HG03060 (cell line): ENCODE measurements around the gene MAML3.

ENCODE experiments used
- ATAC-seq: cut with Tn5 transposase; IDR thresholded peaks from one replicate; pipeline ENCODE4 v1.9.1; 2021; ENCODE audit warnings: low read depth, moderate number of reproducible peaks; ENCODE audit not compliant: unreplicated experiment

The MAML3 gene

DNA sequence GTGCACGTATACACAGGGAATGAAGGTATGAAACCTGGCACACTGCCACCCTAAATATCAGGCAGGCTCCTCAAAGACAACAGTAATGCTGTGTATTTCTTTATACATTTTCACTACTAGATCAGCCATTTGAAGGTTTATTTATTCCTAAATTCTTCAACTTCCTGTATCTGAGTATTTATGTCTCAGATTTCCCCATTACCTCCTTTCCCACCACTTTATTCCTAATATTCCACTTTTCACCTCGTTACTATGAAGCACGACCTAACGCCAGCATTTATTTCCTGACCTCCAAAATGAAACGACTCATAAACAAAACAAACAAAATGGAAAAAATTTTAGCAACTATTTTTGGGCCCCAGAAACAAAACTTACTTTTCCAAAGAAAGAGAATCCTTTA is 69.6 kb downstream of the MAML3 start:
- no peak for ATAC-seq

DNA sequence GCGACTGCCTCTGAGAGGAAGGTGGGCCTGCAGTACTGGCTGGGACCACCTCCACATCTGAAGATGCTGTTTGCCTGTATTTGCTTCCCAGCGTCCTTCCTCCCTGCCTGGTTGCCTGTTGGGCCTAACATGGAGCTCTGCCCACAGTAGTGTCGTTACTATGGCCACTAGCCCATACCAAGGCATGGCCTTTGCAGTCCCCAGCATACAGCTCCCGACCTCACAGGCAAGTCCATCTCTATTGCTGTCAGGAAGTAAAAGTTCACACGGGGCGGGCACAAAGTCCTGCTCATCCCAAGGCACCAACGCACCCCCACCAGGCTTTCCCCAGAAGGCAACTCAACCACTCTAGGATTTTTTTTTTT is 71.6 kb downstream of the MAML3 start:
- ATAC-seq = no peak

DNA sequence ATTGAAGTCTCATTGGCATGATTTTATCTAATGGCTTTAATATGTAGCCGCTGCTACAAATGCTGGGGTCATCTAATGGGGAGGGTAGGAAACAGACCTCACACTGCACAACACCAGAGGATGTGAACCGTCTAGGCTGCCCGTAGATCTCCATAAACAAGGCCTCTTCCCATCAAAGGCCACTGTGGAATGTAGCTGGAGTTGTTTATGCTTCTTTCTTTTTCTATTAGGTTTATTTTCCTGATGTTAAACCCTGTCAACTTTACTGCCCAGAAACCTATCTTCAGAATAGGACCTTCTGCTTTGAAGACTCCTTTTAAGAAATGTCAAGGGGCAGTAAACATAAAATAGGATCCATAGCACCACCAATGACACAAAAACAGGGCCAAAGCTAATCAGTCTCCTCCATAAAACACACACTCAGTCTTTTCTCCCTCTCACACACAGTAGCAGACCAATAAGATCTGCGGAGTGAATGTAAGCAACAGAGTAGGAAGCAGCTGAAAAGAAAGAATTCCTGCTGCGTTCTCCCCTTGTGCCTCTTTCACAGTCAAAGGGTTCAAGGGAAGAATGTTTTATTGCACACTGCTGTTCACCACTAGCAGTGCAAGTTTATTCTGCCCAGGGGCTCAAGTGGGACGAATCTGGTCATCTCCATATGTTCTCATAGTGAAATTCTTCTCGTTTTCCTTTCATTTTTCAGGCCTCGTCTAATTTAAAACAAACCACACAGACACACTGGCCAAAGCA is 72.2 kb downstream of the MAML3 start:
- no peak for ATAC-seq

DNA sequence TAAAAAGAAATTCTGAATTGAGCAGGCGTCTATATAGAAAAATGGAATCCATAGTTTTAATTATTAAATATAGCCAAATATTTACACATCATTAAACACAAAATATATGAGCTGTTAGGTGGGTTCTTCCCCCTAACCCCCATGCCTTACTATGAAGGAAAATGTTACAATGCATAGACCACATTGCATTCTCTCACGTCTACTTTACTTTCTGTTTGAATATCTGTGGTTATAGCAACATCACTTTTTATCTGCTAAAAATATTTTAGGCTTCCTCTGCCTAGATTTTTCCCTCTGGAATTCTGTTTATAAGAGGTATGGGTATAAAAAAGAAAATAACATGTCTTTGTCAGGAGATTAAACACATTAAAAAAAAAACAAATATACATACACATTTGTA is 73.1 kb downstream of the MAML3 start:
- ATAC-seq = no peak

DNA sequence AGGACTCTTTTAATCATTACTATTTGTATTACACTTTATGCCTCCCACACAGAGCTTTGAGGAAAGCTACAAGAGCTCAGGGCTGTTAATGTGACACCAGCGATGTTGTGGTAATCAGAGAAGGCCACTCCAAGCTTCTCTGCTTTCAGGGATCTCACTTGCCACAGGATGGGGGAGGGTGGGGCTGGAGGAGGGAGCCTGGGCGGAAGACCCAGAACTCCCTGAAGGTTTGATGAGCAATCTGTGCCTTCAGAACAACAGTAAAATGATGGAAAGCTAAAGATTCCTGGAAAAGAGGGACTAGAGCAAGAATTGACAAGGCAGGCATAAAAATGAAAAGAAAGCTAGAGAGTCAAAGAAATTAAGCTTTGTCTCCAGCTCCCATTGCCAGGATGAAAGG is 75.6 kb downstream of the MAML3 start:
- ATAC-seq = no peak

DNA sequence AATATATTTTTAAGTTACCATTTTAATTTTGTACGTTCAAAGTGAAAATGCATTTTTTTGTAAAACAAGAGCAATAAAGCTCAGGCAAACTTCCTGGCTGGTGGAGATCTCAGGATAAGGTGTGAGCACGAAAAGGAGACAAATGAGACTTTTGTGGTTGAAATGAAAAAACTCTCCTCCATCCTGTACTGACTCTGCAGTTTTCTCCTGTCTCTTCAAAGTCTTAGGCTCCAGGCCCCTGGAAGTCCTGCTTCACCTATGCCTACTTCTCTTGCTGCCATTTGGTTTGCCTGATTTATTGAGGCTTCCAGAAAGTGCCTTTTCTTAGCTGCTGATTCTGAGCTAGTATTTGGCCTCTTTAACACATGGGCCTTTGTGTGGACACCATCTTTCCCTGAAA is 77.7 kb downstream of the MAML3 start:
- ATAC-seq = no peak

DNA sequence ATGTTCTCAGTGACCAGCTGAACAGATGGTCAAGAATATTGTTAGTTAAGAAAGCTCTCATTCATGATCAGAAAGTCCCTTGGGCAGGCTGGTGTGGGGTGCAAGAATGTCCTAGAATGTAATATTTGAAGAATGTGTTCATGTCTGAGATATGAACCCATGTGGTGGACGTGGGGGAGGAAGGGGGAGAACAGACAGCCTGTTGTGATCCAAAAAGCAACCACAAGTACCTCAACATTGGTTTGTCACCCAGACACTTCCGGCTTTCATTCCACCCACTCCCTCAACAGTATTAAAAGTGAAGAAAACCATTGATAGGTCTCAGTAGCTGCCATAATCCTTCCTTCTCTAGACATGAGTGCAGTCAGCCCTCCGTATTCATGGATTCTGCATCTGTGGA is 82.2 kb downstream of the MAML3 start:
- peak; percentile 61 for ATAC-seq

DNA sequence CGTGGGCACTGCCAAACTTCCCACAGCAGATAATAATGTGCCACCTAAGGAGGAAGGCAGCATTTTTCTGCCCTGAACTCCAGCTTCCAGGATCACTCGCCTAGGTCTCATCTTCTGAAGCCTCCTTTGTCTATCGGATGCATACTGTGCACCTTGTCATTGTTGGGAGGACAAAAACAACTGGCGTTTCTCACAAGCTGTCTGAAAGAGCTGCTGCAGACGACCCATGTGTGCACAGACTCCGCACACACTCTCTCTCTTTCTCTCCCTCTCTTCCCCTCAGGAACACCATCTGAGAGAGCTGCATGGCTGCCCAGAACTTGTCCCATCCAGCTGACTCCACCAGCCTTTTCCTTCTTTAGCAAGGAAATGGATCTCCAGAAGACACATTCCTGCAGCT is 83.0 kb downstream of the MAML3 start:
- no peak for ATAC-seq

DNA sequence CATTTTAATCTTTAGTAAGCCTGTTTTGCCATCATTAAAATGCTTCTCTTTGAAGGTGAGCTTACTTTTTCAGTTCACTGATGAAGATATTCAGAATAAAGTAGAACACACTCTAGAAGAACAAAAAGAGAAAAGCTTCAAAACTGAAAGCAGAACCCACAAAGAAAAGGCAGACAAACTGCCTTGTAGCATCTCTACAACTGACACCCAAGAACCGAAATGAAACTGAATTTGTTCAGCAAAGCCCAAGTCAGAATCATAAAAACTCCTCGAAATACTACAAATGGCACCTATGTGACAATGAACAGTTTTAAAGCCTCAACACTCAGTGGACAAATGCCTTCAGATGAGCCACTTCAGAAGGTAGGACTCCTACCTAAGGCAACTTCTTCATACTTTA is 83.6 kb downstream of the MAML3 start:
- ATAC-seq = no peak

DNA sequence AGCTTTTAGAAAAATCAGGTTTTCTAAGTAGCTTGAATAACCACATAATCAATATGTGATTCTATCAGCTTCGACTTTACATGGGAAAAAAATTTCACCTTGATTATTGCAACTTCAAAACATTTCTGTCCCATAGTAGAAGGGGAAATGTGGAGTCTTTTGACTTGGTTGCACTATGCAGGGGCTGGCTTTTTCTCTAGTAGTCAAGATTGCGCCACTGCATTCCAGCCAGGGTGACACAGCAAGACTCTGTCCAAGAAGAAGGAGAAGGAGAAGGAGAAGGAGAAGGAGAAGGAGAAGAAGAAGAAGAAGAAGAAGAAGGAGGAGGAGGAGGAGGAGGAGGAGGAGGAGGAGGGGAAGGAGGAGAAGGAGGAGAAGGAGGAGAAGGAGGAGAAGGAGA is 84.9 kb downstream of the MAML3 start:
- no peak for ATAC-seq

DNA sequence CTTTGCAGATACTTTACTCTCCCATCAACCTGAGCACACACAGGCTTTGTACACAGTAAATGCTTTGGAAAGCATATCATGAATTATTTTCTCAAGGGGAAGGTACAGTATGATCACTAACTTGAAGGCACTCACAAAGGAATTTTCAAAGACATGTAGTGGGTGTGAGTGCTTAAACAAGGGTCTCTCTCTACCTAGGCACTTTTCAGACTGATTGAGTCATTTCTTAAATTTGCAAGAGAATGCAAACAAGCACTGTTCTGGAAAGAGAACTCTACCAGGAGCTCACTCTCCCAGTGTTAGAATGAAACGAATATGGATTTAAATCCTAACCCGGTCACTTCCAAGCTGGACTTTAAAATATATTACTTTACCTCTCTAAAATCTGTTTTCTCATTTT is 85.7 kb downstream of the MAML3 start:
- no peak for ATAC-seq

DNA sequence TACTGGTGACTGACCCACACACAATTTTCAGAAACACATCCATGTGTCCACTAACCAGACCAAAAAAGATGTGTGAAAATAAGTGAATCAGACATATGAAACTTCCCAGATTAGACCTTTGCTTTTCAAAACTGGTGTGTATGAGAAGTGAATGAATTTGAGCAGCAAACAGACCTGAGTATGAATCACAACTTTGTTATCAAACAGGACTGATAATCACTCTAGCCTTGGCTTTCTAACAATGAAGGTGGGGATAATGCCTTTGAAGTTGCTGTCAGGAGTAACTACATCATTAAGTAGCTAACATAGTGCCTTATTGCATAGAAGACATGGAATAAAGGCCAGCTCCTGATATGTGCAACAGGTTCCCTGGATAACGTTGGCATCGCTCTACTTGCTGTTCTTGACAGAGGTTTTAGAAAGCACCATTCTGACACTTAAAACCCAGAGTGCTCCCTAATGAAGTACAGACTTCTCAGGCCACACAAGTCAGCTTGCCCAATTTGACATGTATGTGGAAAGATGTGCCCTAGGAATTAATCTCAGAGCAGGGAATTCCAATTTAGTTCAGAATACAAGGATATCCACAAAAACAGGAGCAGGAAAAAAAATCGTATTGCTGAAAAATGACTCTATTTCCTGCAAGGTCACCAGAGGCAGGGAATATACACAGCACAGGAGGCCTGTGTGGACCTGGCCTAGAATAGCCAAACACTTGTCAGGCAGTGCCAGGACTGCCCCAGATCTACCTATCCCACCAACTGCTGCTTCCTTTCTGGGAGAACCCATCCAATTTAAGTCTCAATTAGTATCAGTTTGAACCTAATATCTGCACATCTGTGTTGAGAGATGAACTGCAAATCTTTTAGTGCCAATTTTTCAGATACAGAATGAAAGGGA is 87.7 kb downstream of the MAML3 start:
- no peak for ATAC-seq

DNA sequence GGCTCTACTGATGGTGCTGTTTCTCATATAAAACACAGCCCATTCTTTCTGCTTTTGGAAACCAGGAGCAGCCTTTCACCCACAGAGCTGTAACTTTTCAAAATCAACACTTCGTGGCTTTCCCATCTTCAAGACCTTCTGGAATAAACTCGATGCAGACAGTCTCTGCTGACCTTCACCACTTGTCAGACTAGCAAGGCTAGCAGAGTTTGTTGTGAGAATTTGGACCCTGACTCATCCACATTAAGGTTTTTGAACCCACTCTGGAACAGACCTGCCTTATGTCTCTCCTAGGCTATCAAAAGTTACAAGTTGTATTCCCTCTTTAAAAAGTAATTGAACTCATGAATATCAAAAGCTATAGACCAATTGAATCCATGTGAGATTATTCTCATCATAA is 88.6 kb downstream of the MAML3 start:
- ATAC-seq = no peak

DNA sequence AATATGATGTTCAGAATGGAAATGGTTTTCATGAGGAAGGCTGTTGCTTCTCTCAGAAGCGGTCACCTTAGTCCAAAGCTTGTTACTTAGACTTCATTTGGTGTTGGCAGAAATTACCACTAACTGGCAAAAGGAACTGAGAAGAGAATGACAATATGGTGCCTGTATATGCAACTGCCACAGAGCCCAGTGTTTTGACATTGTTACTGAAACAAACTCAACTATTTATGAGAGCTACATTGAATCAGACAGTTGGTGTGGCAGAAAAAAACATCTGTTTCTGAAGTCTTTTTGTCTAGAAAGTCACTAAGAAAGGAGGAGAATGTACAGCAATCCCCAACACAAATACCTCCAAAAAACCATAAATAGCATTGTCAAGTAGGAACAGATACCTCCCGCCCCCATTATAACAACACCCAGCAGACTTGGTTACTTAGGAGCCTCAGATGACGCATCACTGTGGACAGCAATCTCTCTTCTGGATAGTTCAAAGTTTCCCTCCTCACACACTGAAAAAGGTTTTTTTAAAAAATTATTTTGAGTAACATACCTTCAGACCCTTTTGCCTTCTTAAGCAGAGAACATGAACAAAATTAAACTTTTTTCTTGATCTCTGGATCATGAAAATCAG is 92.2 kb downstream of the MAML3 start:
- ATAC-seq = no peak

DNA sequence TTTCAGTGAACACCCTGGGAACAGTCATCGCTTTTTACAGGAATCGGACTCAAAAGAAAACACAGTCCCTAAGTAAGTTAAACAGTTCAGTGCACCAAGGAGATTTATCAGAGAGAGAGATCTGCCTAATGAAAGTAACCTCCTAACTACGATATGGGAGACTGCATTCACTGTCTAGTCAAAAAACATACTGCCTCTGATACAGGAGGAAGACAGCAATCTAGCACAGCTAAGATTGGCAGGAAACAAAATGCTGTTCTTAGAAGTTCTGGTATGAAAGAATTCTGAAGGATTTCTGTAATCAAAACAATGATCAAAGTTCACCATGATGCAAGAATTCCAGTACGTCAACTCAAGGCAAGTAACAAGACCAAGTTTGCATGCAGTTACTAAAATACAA is 92.8 kb downstream of the MAML3 start:
- ATAC-seq = no peak

DNA sequence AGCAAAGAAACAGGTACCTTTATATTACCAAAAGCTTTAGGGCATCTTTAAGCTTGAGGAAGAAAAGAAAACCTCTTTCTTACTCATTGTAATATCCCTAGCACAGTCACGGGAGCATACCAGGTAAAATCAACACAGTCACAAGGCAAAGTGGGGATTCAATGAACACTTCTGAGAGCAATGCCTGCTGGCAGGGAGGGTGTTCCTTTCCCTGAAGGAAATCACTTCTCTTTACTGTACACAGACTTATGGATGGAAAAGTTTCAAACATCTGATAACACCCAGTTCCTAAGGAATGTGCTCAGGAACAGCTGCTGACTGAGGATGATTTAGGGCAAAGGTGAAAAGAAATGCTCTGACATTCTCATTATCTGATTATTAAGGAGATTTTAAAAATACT is 94.8 kb downstream of the MAML3 start:
- ATAC-seq = no peak

DNA sequence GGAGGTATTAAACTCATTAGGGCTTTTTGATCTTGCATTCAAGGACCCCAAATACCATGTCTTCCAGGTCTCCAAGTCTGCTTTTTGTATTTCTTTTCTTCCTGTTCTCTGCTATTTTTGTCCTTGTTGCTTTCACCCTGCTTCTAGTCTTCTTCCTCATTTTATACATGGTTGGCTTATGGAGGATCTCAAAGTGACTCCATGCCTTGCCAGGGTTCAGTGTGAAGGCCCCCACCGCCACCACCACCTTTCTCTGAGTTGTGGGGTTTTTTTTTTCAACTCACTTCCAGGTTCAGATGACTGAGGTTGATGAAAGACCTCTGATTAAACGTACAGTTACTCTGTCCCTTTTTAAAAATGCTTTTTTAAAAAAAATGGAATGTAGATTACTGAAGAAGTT is 96.3 kb downstream of the MAML3 start:
- ATAC-seq = no peak

DNA sequence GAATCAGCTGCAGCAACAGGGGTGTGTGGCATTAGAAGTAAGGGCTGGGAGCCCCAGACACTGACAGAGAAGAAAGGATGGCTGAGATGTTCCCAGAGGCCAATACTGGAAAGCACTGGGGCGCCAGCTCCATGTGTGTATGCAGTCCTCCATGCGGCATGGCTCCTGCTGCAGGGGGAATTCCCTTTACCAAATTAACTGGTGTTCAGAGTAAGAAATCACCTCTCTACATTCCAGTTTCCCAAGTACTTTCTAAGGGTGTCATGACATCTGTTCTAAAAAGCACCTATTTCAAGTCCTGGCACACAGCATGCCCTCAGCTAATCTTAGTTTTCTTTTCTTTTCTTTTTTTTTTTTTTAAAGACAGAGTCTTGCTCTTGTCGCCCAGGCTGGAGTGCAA is 98.0 kb downstream of the MAML3 start:
- ATAC-seq = no peak

DNA sequence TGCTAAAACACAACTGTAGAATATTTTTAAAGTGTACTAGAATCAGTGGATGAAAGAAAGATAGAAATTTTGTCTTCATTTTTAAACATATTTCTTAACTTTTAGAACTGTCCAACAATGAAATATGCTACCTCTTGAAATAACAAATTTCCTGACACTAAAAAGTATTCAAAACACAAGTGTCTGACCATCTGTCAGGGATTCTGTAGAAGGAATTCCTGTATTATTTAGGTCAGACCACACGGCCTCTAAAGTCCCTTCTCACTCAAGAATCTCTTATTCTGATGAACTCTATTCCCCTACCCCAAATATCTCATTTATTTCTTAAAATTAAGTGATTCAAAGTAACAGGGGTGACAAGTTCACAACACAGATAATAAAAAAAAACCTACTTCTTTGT is 99.1 kb downstream of the MAML3 start:
- no peak for ATAC-seq

DNA sequence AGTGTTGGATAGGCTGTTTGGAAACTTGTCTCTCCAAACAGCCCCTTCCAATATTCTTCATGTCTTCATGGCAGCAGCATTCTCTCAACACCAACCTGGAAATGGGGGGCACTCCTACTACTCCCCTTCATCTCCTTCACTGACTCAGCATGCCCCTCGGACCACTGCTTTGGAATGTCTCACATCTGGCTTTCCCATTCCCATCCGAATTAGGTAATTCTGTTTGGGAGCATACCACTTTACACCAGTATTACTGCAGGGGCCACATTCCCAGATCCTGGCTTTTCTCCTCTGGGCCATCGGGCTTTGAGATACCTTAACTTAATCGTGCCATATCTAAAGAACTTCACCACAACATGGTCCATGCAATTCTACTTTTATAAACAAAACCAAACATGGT is 100.8 kb downstream of the MAML3 start:
- ATAC-seq = no peak

DNA sequence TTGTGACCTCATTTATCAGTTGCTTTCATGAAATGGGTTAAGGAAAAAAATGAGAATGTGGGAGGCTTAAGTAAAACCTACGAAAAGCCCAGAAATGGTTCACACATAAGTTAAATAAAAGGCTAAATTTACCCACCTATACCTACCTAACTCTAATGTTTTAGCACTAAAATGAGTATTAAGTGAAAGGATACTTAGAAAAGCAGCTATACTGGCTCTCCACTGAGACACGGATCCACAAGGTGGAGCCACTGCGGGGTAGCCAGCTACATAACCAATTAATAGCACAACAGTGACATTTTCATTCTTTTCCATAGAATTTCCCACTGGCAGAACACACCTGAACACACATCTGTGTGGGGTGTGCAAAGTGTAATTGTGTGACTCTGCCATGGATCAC is 101.9 kb downstream of the MAML3 start:
- no peak for ATAC-seq
